ENCODE results near the gene MAPK14.

Gene MAPK14

DNA sequence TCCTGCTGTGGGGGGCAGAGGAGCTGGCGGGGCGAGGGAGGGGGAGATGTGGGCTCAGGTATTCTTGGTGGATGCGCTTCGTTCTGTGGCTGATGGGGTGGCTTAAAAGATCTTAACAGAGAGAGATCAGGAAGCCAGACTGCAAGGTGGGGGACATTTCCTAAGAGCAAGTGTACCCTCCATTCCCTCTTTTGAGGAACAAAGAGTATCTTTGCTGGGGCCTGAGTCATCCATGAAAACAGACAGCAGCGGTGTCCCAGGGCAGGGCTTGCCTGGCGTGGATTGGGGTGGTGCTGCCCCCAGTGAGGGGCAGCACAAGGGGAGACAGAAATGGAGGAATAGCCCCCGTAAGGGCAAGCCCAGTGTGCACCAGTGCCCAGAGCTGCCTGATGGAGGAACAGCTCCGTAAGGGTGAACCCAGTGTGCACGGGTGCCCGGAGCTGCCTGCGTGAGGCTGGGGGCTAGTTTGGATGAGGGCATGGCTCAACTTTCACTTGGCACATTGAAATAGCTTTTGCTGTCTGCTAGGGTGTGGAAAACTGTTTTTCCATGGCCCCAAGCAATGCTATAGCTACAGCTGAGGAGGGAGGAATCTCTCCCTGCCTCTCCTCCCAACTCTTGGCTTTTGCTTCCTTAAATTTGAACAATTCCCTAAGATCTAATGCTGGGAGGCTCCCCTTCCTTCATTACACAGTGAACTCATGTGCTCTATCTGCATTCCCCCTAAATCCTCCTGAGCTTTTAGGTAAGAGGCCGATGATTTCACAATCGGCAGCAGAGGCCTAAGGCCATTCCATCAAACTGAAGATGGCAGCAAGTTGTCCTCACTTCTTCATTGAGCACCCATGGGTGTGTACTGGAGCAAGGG is 115.6 kb downstream of the MAPK14 start:
- no peak overlapping the region for H3K27ac ChIP-seq
- ChIA-PET POLR2A (ENCODE audit: low non-redundant PET) (no interaction called here), CTCF (no interaction called here)
- TF ChIP-seq, protein P1, sequence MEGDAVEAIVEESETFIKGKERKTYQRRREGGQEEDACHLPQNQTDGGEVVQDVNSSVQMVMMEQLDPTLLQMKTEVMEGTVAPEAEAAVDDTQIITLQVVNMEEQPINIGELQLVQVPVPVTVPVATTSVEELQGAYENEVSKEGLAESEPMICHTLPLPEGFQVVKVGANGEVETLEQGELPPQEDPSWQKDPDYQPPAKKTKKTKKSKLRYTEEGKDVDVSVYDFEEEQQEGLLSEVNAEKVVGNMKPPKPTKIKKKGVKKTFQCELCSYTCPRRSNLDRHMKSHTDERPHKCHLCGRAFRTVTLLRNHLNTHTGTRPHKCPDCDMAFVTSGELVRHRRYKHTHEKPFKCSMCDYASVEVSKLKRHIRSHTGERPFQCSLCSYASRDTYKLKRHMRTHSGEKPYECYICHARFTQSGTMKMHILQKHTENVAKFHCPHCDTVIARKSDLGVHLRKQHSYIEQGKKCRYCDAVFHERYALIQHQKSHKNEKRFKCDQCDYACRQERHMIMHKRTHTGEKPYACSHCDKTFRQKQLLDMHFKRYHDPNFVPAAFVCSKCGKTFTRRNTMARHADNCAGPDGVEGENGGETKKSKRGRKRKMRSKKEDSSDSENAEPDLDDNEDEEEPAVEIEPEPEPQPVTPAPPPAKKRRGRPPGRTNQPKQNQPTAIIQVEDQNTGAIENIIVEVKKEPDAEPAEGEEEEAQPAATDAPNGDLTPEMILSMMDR (conservative IDR thresholded peaks at IDR 0.05; ENCODE audit: low read depth) = no peak
- no peak for DNase-seq (ENCODE audit: low spot score)

DNA sequence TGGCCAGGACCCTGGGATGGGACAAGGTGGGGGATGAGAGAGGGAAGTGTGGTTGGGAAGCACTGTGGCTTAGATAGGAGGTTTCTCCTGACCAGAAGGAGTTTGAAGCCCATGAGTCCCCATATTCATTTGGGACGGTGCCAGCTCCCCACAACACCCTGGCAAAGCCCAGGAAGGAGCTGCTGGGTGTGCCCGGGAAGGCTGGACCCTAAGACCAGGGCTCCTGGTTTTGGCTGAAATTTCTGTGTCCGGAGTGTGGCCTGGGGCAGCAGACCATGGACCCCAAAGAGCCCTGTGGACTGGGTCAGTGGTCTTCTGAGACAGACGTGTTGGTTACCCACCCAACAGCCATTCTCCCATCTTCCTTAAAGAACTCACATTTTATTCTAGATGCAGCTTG is 117.9 kb downstream of the MAPK14 start:
- H3K27ac ChIP-seq = no peak overlapping the region
- POLR2A ChIA-PET (ENCODE audit: low non-redundant PET) = no interaction called here
- CTCF ChIA-PET = interaction anchor here (0.6 kb wide), 1 partner anchor 37 kb away, joined by 12 read pairs; no protein-coding TSS in a partner anchor
- no peak for DNase-seq (ENCODE audit: low spot score)
- TF ChIP-seq, protein P1 (conservative IDR thresholded peaks at IDR 0.05; ENCODE audit: low read depth) = no peak

DNA sequence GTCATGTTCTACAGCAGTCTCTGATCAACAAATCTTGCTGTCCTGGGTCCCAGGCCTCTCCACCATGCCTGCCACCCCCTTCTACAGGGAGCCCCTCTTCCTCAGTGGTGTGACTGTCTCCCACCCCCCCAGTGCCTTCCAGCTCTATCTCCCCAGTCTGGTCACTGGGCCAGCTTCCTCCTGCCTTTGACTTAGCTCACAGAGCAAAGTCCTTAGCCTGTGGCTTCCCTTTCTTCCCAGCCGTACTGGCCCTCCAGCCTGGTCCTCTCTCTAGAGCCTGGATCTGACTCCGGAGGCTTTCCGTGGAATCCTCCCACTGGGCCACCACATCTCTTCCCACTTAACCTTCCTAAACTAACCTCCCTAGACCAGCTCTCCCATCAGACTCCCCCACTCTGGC is 119.7 kb downstream of the MAPK14 start:
- ChIA-PET CTCF (no interaction called here), POLR2A (ENCODE audit: low non-redundant PET) (no interaction called here)
- no peak for DNase-seq (ENCODE audit: low spot score)
- TF ChIP-seq, protein P1 (conservative IDR thresholded peaks at IDR 0.05; ENCODE audit: low read depth) = no peak
- no peak overlapping the region for H3K27ac ChIP-seq

DNA sequence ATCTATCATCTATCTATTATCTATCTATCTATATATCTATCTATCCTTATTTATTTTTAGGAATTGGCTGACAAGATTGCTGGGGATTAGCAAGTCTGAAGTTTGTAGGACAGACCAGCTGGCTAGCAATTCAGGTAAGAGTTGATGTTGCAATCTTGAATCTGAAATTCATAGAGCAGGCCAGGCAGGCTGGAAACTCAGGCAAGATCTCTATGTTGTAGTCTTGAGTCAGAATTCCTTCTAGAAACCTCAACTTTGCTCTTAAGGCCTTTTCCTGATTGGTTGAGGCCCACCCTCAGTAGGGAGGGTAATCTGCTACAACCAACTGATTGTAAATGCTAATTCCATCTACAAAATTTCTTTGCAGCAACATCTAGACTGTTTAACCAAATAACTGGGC is 121.9 kb downstream of the MAPK14 start:
- CTCF ChIA-PET = no interaction called here
- POLR2A ChIA-PET (ENCODE audit: low non-redundant PET) = no interaction called here
- no peak overlapping the region for H3K27ac ChIP-seq
- no peak for DNase-seq (ENCODE audit: low spot score)
- TF ChIP-seq, protein P1 (conservative IDR thresholded peaks at IDR 0.05; ENCODE audit: low read depth) = no peak

DNA sequence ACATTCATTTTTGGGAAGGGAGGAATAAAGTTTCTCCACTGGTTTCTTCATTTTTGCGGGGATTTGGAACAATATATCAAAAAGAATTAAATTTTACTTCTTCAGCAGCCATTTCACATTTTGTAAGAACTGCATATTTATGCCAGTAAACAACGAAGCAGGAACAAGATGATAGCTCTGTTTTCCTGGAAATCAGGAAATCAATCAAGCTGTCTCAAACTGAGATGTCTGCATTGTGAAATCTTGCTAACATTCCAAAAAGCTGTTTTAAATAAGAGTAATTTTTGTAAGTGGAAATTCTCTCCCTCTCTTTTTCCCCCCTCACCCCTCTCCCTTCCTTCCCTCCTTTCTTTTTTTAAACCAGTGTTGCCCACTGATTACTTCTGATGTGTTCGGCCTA is 122.7 kb downstream of the MAPK14 start:
- ChIA-PET CTCF (interaction anchor here (0.6 kb wide), 1 partner anchor 11 kb away, joined by 8 read pairs; no protein-coding TSS in a partner anchor), POLR2A (ENCODE audit: low non-redundant PET) (no interaction called here)
- TF ChIP-seq, protein P1 (conservative IDR thresholded peaks at IDR 0.05; ENCODE audit: low read depth) = no peak
- DNase-seq (ENCODE audit: low spot score) = no peak
- no peak overlapping the region for H3K27ac ChIP-seq

DNA sequence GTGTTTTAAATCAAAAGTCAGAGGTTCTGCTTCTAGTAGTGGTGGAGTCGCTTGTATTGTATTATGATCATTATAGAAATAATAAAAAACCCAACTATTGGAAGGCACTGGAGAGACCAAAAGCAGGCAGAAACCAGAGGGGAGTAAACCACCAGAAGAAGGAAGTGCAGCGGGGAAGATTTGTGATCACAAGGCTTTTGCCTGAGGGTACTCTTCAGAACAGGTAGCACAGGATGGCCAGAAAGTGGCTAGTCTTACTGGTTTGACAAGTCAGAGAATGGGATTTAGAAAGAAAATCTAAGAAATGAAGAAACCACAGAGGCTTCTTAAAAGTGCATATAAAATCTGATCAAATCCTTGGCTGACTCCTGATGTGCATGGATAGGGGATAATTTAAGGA is 126.7 kb downstream of the MAPK14 start:
- DNase-seq (ENCODE audit: low spot score) = peak; percentile 19
- TF ChIP-seq, protein P1 (conservative IDR thresholded peaks at IDR 0.05; ENCODE audit: low read depth) = no peak
- ChIA-PET CTCF (no interaction called here), POLR2A (ENCODE audit: low non-redundant PET) (no interaction called here)
- no peak overlapping the region for H3K27ac ChIP-seq
